ENCODE measurements around the gene THRA. TPM values are rescaled to one million over a fixed set of nuclear protein-coding genes. Genes with fewer than 3 reads are reported as not detected.

The THRA gene
- total RNA-seq, 3 donors from 2014 or later (not counting 1 experiment from before 2014, with no cell fraction given) = 40.8 to 55.7 (median 42.3) TPM

- DNase-seq (no peak), ATAC-seq (no peak)
- Histone ChIP-seq H3K4me1 (ENCODE audit: control insufficient read depth, insufficient read depth, low read length) (no peaks in the 10 kb centered on the region), H3K4me3 (ENCODE audit: low read length) (no peak overlapping the region), H3K36me3 (ENCODE audit: control insufficient read depth, insufficient read depth, low read length) (peaks cover 54% of the 10 kb centered on the region), H3K27me3 (ENCODE audit: control insufficient read depth, insufficient read depth, low read length) (no peaks in the 10 kb centered on the region), H3K9me3 (ENCODE audit: control insufficient read depth, insufficient read depth, low read length) (no peaks in the 10 kb centered on the region), H3K27ac (ENCODE audit: low read length) (no peak overlapping the region)
- peaks cover 0 to 3% of the 10 kb centered on the region in 2 donors for H3K4me1 Mint-ChIP-seq
- H3K9me3 Mint-ChIP-seq = no peaks in the 10 kb centered on the region
- H3K27me3 Mint-ChIP-seq (ENCODE audit: low read depth in 2 of 2) = no peaks in the 10 kb centered on the region
- TF ChIP-seq CTCF (IDR thresholded peaks at IDR 0.05) = no peak
- H3K36me3 Mint-ChIP-seq = peaks cover 5% of the 10 kb centered on the region
- no peak overlapping the region for H3K4me3 Mint-ChIP-seq
- no peak overlapping the region for H3K27ac Mint-ChIP-seq
- WGBS (ENCODE audit: insufficient coverage) = 92% methylated on average over 8 of the region's 8 CpGs
- intact Hi-C loops (cut with micrococcal nuclease) = no loop called here
Observed at GRCh38 chr17:40034426-40035161, 28.2 kb upstream of the THRA start.

- ATAC-seq = no peak
- Mint-ChIP-seq H3K27me3 (ENCODE audit: low read depth in 2 of 2) (no peaks in the 10 kb centered on the region), H3K9me3 (no peaks in the 10 kb centered on the region), H3K27ac (no peak overlapping the region), H3K4me1 (peaks cover 0 to 3% of the 10 kb centered on the region in 2 donors), H3K4me3 (no peak overlapping the region), H3K36me3 (no peaks in the 10 kb centered on the region)
- WGBS (ENCODE audit: insufficient coverage) = 92% methylated on average over 12 of the region's 12 CpGs
- intact Hi-C loops (cut with micrococcal nuclease) = no loop called here
- no peak for TF ChIP-seq CTCF (IDR thresholded peaks at IDR 0.05)
- no peak overlapping the region for H3K4me3 ChIP-seq (ENCODE audit: low read length)
- H3K4me1 ChIP-seq (ENCODE audit: control insufficient read depth, insufficient read depth, low read length) = no peaks in the 10 kb centered on the region
- DNase-seq = no peak
- H3K9me3 ChIP-seq (ENCODE audit: control insufficient read depth, insufficient read depth, low read length) = no peaks in the 10 kb centered on the region
- peaks cover 50% of the 10 kb centered on the region for H3K36me3 ChIP-seq (ENCODE audit: control insufficient read depth, insufficient read depth, low read length)
- no peak overlapping the region for H3K27ac ChIP-seq (ENCODE audit: low read length)
- no peaks in the 10 kb centered on the region for H3K27me3 ChIP-seq (ENCODE audit: control insufficient read depth, insufficient read depth, low read length)
Observed at GRCh38 chr17:40035162-40035559, 27.6 kb upstream of the THRA start.

- no peak for TF ChIP-seq CTCF (IDR thresholded peaks at IDR 0.05)
- ATAC-seq = peak in 1 of 3 donors; percentile 37
- no peaks in the 10 kb centered on the region for H3K27me3 ChIP-seq (ENCODE audit: control insufficient read depth, insufficient read depth, low read length)
- Mint-ChIP-seq H3K9me3 (no peaks in the 10 kb centered on the region), H3K36me3 (no peaks in the 10 kb centered on the region), H3K4me3 (no peak overlapping the region), H3K4me1 (peaks cover 0 to 3% of the 10 kb centered on the region in 2 donors), H3K27me3 (ENCODE audit: low read depth in 2 of 2) (no peaks in the 10 kb centered on the region), H3K27ac (no peak overlapping the region)
- intact Hi-C loops (cut with micrococcal nuclease) = no loop called here
- DNase-seq = peak in 1 of 2 donors; percentile 37
- H3K27ac ChIP-seq (ENCODE audit: low read length) = no peak overlapping the region
- no peaks in the 10 kb centered on the region for H3K9me3 ChIP-seq (ENCODE audit: control insufficient read depth, insufficient read depth, low read length)
- H3K36me3 ChIP-seq (ENCODE audit: control insufficient read depth, insufficient read depth, low read length) = peaks cover 25% of the 10 kb centered on the region
- H3K4me3 ChIP-seq (ENCODE audit: low read length) = no peak overlapping the region
- H3K4me1 ChIP-seq (ENCODE audit: control insufficient read depth, insufficient read depth, low read length) = no peaks in the 10 kb centered on the region
- WGBS (ENCODE audit: insufficient coverage) = 68% methylated on average over 11 of the region's 11 CpGs
Observed at GRCh38 chr17:40038882-40039513, 23.8 kb upstream of the THRA start.
